ENCODE data around the gene CHST13. TPM values are rescaled to one million over a fixed set of nuclear protein-coding genes. Genes with fewer than 3 reads are reported as not detected.

CHST13 gene
- total RNA-seq, 2 donors from 2014 or later, result 1.6 to 6.7 TPM

GRCh38 chr3:126485176-126485897, 38.6 kb upstream of the CHST13 start:
- Mint-ChIP-seq H3K27me3 (ENCODE audit: insufficient read depth) (no peaks in the 10 kb centered on the region), H3K36me3 (ENCODE audit: low read depth) (no peaks in the 10 kb centered on the region), H3K27ac (no peak overlapping the region), H3K4me1 (peaks cover 8% of the 10 kb centered on the region), H3K4me3 (no peak overlapping the region), H3K9me3 (no peaks in the 10 kb centered on the region)
- Histone ChIP-seq H3K9me3 (ENCODE audit: control insufficient read depth, low read length) (no peaks in the 10 kb centered on the region), H3K9ac (ENCODE audit: extremely low read depth, low read length, poor library complexity, severe bottlenecking) (no peak overlapping the region), H3K4me1 (ENCODE audit: control insufficient read depth, insufficient read depth, low read length) (no peaks in the 10 kb centered on the region), H3K36me3 (ENCODE audit: control insufficient read depth, insufficient read depth, low read length) (no peaks in the 10 kb centered on the region), H3K27ac (ENCODE audit: low read depth, low read length) (peak overlapping the region; percentile 50), H3K4me3 (ENCODE audit: low read length) (no peak overlapping the region), H3K27me3 (ENCODE audit: control insufficient read depth, insufficient read depth, low read length, poor library complexity, severe bottlenecking) (no peaks in the 10 kb centered on the region)
- DNase-seq, result no peak
- WGBS, 2 experiments (ENCODE audit: insufficient coverage in 1 of 2, insufficient read length in 1 of 2), result 60 to 80% methylated on average over 2 to 8 of the region's 8 CpGs
- TF ChIP-seq CTCF (conservative IDR thresholded peaks at IDR 0.05), result no peak

- no peaks in the 10 kb centered on the region for H3K9me3 ChIP-seq (ENCODE audit: control insufficient read depth, low read length)
- no peaks in the 10 kb centered on the region for H3K36me3 ChIP-seq (ENCODE audit: control insufficient read depth, insufficient read depth, low read length)
- no peak overlapping the region for H3K27ac Mint-ChIP-seq
- no peak for TF ChIP-seq CTCF (conservative IDR thresholded peaks at IDR 0.05)
- no peak overlapping the region for H3K9ac ChIP-seq (ENCODE audit: extremely low read depth, low read length, poor library complexity, severe bottlenecking)
- H3K36me3 Mint-ChIP-seq (ENCODE audit: low read depth), result no peaks in the 10 kb centered on the region
- WGBS, 2 experiments (ENCODE audit: insufficient coverage in 1 of 2, insufficient read length in 1 of 2), result 92 to 100% methylated on average over 3 to 9 of the region's 9 CpGs
- no peak overlapping the region for H3K4me3 ChIP-seq (ENCODE audit: low read length)
- H3K4me3 Mint-ChIP-seq, result no peak overlapping the region
- DNase-seq, result no peak
- no peaks in the 10 kb centered on the region for H3K27me3 ChIP-seq (ENCODE audit: control insufficient read depth, insufficient read depth, low read length, poor library complexity, severe bottlenecking)
- no peaks in the 10 kb centered on the region for H3K4me1 ChIP-seq (ENCODE audit: control insufficient read depth, insufficient read depth, low read length)
- H3K9me3 Mint-ChIP-seq, result no peaks in the 10 kb centered on the region
- H3K4me1 Mint-ChIP-seq, result peaks cover 8% of the 10 kb centered on the region
- no peaks in the 10 kb centered on the region for H3K27me3 Mint-ChIP-seq (ENCODE audit: insufficient read depth)
- H3K27ac ChIP-seq (ENCODE audit: low read depth, low read length), result no peak overlapping the region
Measured at GRCh38 chr3:126485956-126486355, 38.0 kb upstream of the CHST13 start.

GRCh38 chr3:126486360-126486847, 37.6 kb upstream of the CHST13 start:
- Histone ChIP-seq H3K9ac (ENCODE audit: extremely low read depth, low read length, poor library complexity, severe bottlenecking) (no peak overlapping the region), H3K27me3 (ENCODE audit: control insufficient read depth, insufficient read depth, low read length, poor library complexity, severe bottlenecking) (no peaks in the 10 kb centered on the region), H3K4me1 (ENCODE audit: control insufficient read depth, insufficient read depth, low read length) (no peaks in the 10 kb centered on the region), H3K27ac (ENCODE audit: low read depth, low read length) (no peak overlapping the region), H3K4me3 (ENCODE audit: low read length) (no peak overlapping the region), H3K9me3 (ENCODE audit: control insufficient read depth, low read length) (no peaks in the 10 kb centered on the region), H3K36me3 (ENCODE audit: control insufficient read depth, insufficient read depth, low read length) (no peaks in the 10 kb centered on the region)
- Mint-ChIP-seq H3K9me3 (no peaks in the 10 kb centered on the region), H3K36me3 (ENCODE audit: low read depth) (no peaks in the 10 kb centered on the region), H3K4me1 (peaks cover 8% of the 10 kb centered on the region), H3K27ac (no peak overlapping the region), H3K27me3 (ENCODE audit: insufficient read depth) (no peaks in the 10 kb centered on the region), H3K4me3 (no peak overlapping the region)
- no peak for DNase-seq
- TF ChIP-seq CTCF (conservative IDR thresholded peaks at IDR 0.05), result no peak
- 90 to 92% methylated on average over 5 to 14 of the region's 14 CpGs for WGBS, 2 experiments (ENCODE audit: insufficient coverage in 1 of 2, insufficient read length in 1 of 2)
